ENCODE results near the gene ALDH1A2.

- TF ChIP-seq CTCF (IDR thresholded peaks at IDR 0.05) (no peak), POLR2AphosphoS5 (IDR thresholded peaks at IDR 0.05) (no peak), EP300 (IDR thresholded peaks at IDR 0.05) (no peak)
Observed at GRCh38 chr15:57973534-57973933, 92.0 kb downstream of the ALDH1A2 start.

All from sigmoid colon (tissue), 4 donors.